ENCODE data around the gene EPB41.

DNA sequence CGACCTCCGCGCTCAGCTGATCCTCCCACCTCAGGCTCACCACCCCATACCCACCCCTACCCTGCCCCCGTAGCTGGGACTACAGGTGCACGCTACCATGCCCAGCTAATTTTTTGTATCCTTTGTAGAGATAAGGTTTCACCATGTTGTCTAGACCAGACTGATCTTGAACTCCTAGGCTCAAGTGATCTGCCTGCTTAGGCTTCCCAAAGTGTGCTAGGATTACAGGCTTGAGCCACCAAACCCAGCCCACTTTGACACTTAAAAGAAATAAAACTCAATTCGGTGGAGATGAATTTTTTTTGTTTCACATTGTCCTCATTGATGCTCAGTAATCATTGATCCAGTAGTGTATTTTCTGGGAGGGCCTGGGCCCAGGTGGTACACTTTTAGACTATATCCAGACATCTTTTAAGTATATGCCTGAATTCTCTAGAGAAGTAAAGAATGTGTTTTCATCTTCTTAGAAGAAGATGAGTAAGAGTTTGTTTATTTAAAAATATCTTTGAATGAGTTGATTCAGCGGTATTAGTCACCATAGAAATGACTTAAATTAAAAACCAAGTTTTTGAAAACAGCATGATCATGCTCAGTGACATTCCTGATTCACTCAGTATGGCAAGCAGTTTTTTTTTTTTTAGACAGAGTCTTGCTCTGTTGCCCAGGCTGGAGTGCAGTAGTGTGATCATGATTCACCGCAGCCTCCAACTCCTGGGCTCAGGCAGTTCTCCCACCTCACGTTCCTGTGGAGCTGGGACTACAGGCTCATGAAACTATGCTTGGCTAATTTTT, 57.8 kb downstream of the EPB41 start:
- TF ChIP-seq, protein P1, sequence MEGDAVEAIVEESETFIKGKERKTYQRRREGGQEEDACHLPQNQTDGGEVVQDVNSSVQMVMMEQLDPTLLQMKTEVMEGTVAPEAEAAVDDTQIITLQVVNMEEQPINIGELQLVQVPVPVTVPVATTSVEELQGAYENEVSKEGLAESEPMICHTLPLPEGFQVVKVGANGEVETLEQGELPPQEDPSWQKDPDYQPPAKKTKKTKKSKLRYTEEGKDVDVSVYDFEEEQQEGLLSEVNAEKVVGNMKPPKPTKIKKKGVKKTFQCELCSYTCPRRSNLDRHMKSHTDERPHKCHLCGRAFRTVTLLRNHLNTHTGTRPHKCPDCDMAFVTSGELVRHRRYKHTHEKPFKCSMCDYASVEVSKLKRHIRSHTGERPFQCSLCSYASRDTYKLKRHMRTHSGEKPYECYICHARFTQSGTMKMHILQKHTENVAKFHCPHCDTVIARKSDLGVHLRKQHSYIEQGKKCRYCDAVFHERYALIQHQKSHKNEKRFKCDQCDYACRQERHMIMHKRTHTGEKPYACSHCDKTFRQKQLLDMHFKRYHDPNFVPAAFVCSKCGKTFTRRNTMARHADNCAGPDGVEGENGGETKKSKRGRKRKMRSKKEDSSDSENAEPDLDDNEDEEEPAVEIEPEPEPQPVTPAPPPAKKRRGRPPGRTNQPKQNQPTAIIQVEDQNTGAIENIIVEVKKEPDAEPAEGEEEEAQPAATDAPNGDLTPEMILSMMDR (IDR thresholded peaks at IDR 0.05): no peak
- peak in 1 of 2 donors; percentile 33 for TF ChIP-seq POLR2A (IDR thresholded peaks at IDR 0.05)
